ENCODE results near the gene TFAP2C.
"Not testable (repeated sequence)": the region's sequence is repeated elsewhere in the genome, so short reads cannot be mapped to it uniquely, and the experiment has no call there.

TFAP2C gene

GRCh38 chr20:56616716-56617115 lies 12.4 kb upstream of the TFAP2C start:
- no peak for DNase-seq (ENCODE audit: low read depth, low spot score)

- DNase-seq (ENCODE audit: low read depth, low spot score): no peak
Observed at GRCh38 chr20:56617489-56617888, 11.6 kb upstream of the TFAP2C start.

DNA sequence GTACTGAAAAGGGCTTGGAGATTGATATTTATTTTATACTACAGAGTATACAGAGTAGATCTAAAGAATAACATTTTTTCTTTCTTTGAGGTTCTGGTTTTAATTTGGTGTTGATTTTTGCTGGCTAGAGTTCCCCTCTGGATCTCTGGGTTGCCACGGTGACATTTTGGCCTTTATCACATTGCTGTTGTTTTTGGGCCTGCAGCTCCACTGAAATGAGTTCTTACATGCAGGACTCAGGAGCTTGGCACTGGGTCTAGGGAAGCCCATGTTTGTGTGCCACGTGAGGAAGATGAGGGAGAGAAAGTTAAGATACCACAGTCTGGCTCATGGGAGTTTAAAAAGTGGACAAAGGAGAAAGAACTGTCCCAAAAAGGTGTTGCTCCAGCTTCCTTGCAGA lies 7.4 kb upstream of the TFAP2C start:
- DNase-seq (ENCODE audit: low read depth, low spot score): no peak

GRCh38 chr20:56623930-56624329 lies 5.2 kb upstream of the TFAP2C start:
- DNase-seq (ENCODE audit: low read depth, low spot score): not testable (repeated sequence)

DNA sequence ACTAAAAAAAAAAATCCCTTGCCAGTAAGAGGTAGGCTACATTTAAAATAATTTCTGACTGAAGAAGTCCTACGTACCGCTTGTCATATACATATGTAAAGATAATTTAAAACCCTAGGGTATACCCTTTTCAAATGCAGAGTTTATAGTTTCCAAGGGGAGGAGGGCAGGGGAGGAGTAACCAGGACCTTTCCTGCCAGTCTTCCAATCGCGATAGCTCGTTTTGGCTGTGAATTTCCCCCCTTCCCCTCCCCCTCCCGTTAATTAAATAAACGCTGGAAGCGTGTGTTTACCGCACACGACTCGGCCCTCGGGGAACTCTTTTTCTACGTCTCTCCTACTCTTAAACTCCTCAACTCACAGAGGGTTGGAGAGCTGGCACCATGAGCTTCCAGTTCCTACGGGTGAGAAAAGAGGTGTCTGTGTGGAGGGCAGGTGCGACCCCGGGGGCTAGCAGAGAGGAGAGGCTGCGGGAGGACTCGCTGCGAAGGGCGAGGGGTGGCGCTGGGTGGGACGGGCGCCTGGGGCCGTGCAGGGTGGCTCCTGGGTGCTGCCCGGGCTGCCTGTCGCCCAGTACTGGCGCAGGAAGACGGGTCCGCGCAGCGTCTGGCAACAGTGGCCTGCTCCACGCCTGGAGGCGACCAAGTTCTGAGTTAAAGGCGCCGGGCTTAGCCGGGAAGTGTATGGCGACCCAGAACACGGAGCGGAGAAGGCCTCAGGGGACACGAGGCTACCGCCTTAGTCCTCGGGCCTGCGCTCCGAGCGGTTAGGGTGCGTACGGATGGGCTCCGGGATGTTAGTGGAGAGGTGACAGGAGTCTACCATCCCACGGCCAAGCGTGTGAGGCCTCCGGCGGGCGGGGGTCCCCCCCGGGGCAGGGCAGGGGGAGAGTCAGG lies 4.1 kb upstream of the TFAP2C start:
- no peak for DNase-seq (ENCODE audit: low read depth, low spot score)

DNA sequence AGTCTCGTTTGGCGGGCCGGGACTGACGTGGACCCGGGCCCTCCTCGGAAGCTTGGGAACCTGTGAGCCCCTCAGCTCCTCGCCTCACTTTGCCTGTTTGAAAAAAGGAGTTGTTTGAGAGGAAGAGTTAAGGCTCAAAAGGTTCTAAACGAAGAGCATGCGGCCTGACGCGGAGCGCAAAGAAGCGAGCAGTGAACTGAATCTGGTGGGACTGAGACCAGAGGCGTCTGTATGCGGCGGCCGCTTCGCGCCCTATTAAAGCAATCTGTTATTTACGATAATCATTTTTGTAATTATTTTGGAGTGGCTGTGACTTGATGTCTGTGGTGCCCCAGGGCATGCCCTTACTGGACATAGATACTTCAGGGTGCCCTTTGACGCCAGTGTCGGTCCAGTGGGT lies 3.3 kb upstream of the TFAP2C start:
- no peak for DNase-seq (ENCODE audit: low read depth, low spot score)

GRCh38 chr20:56626367-56627121 lies 2.6 kb upstream of the TFAP2C start:
- no peak for DNase-seq (ENCODE audit: low read depth, low spot score)

- no peak for DNase-seq (ENCODE audit: low read depth, low spot score)
Observed at GRCh38 chr20:56627122-56628014, 1.7 kb upstream of the TFAP2C start.

GRCh38 chr20:56628015-56628872 lies 862 bp upstream of the TFAP2C start:
- no peak for DNase-seq (ENCODE audit: low read depth, low spot score)

GRCh38 chr20:56629464-56630085 lies 469 bp downstream of the TFAP2C start:
- DNase-seq (ENCODE audit: low read depth, low spot score): no peak

DNA sequence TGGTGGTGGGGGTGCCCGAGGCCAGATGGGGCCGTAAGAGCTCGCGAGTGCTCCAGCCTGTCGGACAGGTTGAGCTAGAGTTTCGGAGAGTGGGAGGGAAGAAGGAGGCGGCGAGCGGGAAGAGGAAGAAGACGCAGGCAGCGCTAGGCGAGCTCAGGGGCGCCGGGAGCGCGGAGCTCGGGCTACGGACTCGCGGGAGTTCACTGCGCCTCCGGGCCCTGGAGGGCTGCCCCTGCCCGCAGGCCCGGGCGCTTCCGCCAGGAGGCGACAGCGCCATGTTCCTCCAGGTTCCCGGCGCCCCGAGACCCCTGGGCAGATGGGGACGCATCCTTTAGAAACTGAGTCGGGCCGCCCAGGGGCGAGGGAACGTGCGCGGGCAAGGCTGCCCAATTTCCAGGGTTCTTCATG lies 984 bp downstream of the TFAP2C start:
- no peak for DNase-seq (ENCODE audit: low read depth, low spot score)

GRCh38 chr20:56630506-56631317 lies 1.6 kb downstream of the TFAP2C start:
- no peak for DNase-seq (ENCODE audit: low read depth, low spot score)

- DNase-seq (ENCODE audit: low read depth, low spot score): no peak
Observed at GRCh38 chr20:56631318-56631989, 2.3 kb downstream of the TFAP2C start.

- DNase-seq (ENCODE audit: low read depth, low spot score): no peak
Observed at GRCh38 chr20:56631990-56632327, 2.9 kb downstream of the TFAP2C start.

DNA sequence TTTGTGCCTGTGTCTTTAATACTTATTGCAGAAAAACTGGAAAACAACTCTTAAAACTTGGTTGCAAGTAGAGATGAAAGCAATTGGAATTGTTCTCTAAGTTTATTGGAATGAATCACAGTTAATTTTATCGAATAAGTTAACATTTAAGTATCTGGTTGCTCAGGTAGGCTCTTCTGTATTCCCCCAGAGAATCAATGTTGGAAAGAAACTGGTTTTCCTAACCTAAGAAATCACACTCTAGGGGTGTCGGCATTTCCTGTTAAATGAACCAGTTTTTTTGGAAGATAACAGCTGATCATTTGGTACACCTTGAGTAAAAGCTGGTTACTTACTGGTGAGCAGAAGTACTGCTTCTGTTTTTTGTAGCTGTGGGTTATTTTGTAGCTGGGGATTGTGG lies 5.2 kb downstream of the TFAP2C start:
- no peak for DNase-seq (ENCODE audit: low read depth, low spot score)

- no peak for DNase-seq (ENCODE audit: low read depth, low spot score)
Observed at GRCh38 chr20:56634735-56635385, 5.8 kb downstream of the TFAP2C start.

DNA sequence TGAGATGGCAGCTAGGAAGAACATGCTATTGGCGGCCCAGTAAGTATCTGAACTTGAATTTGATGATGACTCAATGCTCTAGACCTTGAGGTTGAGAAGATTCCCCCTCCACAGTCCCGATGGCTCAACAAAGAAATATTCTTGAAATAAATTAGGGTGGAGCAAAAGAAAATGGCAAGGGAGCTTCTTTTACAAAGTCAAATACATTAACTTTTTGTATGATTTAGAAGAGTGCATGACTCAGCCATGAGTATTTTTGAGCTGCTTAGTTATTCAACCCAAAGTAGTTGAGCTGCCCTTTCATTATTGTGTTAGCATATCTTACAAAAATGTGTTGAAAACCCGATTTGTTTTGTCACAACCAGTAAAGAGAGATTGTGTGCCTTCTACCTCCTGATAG lies 7.6 kb downstream of the TFAP2C start:
- DNase-seq (ENCODE audit: low read depth, low spot score): no peak

DNA sequence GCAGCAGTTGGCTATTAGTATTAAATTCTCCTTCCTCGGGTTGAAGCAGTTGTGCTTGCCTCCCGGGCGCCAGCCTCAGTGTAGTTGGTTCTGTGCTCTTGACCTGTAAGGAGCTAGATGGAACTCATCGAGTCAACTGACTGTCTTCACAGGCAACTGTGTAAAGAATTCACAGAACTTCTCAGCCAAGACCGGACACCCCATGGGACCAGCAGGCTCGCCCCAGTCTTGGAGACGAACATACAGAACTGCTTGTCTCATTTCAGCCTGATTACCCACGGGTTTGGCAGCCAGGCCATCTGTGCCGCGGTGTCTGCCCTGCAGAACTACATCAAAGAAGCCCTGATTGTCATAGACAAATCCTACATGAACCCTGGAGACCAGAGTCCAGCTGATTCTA lies 8.5 kb downstream of the TFAP2C start:
- no peak for DNase-seq (ENCODE audit: low read depth, low spot score)

- no peak for DNase-seq (ENCODE audit: low read depth, low spot score)
Observed at GRCh38 chr20:56646599-56646998, 17.5 kb downstream of the TFAP2C start.
